SH-SY5Y (cell line): ENCODE data around the gene ZNF618.

ENCODE experiments used
- GATA2 ChIP-seq: IDR thresholded peaks from 2 replicates; pipeline ENCODE4 v1.6.1; 2011; ENCODE audit warnings: mild to moderate bottlenecking, low read depth, low read length
- GATA3 ChIP-seq: IDR thresholded peaks from 2 replicates; pipeline ENCODE4 v1.6.1; 2011; ENCODE audit warnings: low read depth, mild to moderate bottlenecking, low read length, moderate library complexity

Gene ZNF618

GRCh38 chr9:114099669-114100270 lies 223.7 kb downstream of the ZNF618 start:
- TF ChIP-seq GATA2 (no peak), GATA3 (no peak)

- TF ChIP-seq GATA3 (no peak), GATA2 (no peak)
Measured at GRCh38 chr9:114100536-114100935, 224.4 kb downstream of the ZNF618 start.

GRCh38 chr9:114102484-114102883 lies 226.4 kb downstream of the ZNF618 start:
- TF ChIP-seq GATA2 = no peak
- no peak for TF ChIP-seq GATA3

- TF ChIP-seq GATA2 (no peak), GATA3 (no peak)
Measured at GRCh38 chr9:114105236-114105635, 229.1 kb downstream of the ZNF618 start.
